ENCODE measurements around the gene STAT3. TPM values are rescaled to one million over a fixed set of nuclear protein-coding genes. Genes with fewer than 3 reads are reported as not detected.
"Not testable (repeated sequence)": the region's sequence is repeated elsewhere in the genome, so short reads cannot be mapped to it uniquely, and the experiment has no call there.

The STAT3 gene
- total and polyA plus RNA-seq, 2 donors, result 96.4 to 143 TPM

- H3K27ac ChIP-seq (ENCODE audit: low read depth), result no peak overlapping the region
- 74% methylated on average over 6 of the region's 6 CpGs for WGBS
- no peaks in the 10 kb centered on the region for H3K36me3 ChIP-seq (ENCODE audit: insufficient read depth)
- no peaks in the 10 kb centered on the region for H3K4me1 ChIP-seq (ENCODE audit: insufficient read depth)
- no peak for DNase-seq (ENCODE audit: extremely low spot score)
- no peak overlapping the region for H3K4me3 ChIP-seq (ENCODE audit: low read depth, low read length)
Observed at GRCh38 chr17:42403150-42403549, 14.9 kb upstream of the STAT3 start.

GRCh38 chr17:42402117-42402516 lies 13.9 kb upstream of the STAT3 start:
- H3K27ac ChIP-seq (ENCODE audit: low read depth), result no peak overlapping the region
- H3K4me1 ChIP-seq (ENCODE audit: insufficient read depth), result no peaks in the 10 kb centered on the region
- H3K36me3 ChIP-seq (ENCODE audit: insufficient read depth), result no peaks in the 10 kb centered on the region
- no peak for DNase-seq (ENCODE audit: extremely low spot score)
- WGBS, result 26% methylated on average over 3 of the region's 3 CpGs
- H3K4me3 ChIP-seq (ENCODE audit: low read depth, low read length), result no peak overlapping the region

- WGBS, result 75% methylated on average over 8 of the region's 8 CpGs
- not testable (repeated sequence) for H3K4me1 ChIP-seq (ENCODE audit: insufficient read depth); H3K27ac ChIP-seq (ENCODE audit: low read depth); DNase-seq (ENCODE audit: extremely low spot score); H3K4me3 ChIP-seq (ENCODE audit: low read depth, low read length); H3K36me3 ChIP-seq (ENCODE audit: insufficient read depth)
Observed at GRCh38 chr17:42400844-42401375, 12.7 kb upstream of the STAT3 start.

- Histone ChIP-seq H3K36me3 (ENCODE audit: insufficient read depth) (no peaks in the 10 kb centered on the region), H3K27ac (ENCODE audit: low read depth) (no peak overlapping the region), H3K4me3 (ENCODE audit: low read depth, low read length) (no peak overlapping the region), H3K4me1 (ENCODE audit: insufficient read depth) (no peaks in the 10 kb centered on the region)
- no peak for DNase-seq (ENCODE audit: extremely low spot score)
- WGBS, result 73% methylated on average over 6 of the region's 6 CpGs
Observed at GRCh38 chr17:42399948-42400843, 12.0 kb upstream of the STAT3 start.

- DNase-seq (ENCODE audit: extremely low spot score), result no peak
- Histone ChIP-seq H3K4me1 (ENCODE audit: insufficient read depth) (no peaks in the 10 kb centered on the region), H3K27ac (ENCODE audit: low read depth) (no peak overlapping the region), H3K4me3 (ENCODE audit: low read depth, low read length) (no peak overlapping the region), H3K36me3 (ENCODE audit: insufficient read depth) (no peaks in the 10 kb centered on the region)
- 46% methylated on average over 2 of the region's 2 CpGs for WGBS
Observed at GRCh38 chr17:42399121-42399520, 10.9 kb upstream of the STAT3 start.

GRCh38 chr17:42395601-42396000 lies 7.4 kb upstream of the STAT3 start:
- not testable (repeated sequence) for DNase-seq (ENCODE audit: extremely low spot score); H3K27ac ChIP-seq (ENCODE audit: low read depth); H3K4me3 ChIP-seq (ENCODE audit: low read depth, low read length); H3K4me1 ChIP-seq (ENCODE audit: insufficient read depth); H3K36me3 ChIP-seq (ENCODE audit: insufficient read depth)
- 97% methylated on average over 8 of the region's 8 CpGs for WGBS

- Histone ChIP-seq H3K36me3 (ENCODE audit: insufficient read depth) (no peaks in the 10 kb centered on the region), H3K4me1 (ENCODE audit: insufficient read depth) (no peaks in the 10 kb centered on the region), H3K4me3 (ENCODE audit: low read depth, low read length) (no peak overlapping the region), H3K27ac (ENCODE audit: low read depth) (no peak overlapping the region)
- no peak for DNase-seq (ENCODE audit: extremely low spot score)
- 96% methylated on average over 4 of the region's 4 CpGs for WGBS
Observed at GRCh38 chr17:42394838-42395237, 6.6 kb upstream of the STAT3 start.

- H3K36me3 ChIP-seq (ENCODE audit: insufficient read depth), result no peaks in the 10 kb centered on the region
- no peaks in the 10 kb centered on the region for H3K4me1 ChIP-seq (ENCODE audit: insufficient read depth)
- H3K27ac ChIP-seq (ENCODE audit: low read depth), result no peak overlapping the region
- no peak overlapping the region for H3K4me3 ChIP-seq (ENCODE audit: low read depth, low read length)
- WGBS, result 83% methylated on average over 4 of the region's 4 CpGs
- no peak for DNase-seq (ENCODE audit: extremely low spot score)
Observed at GRCh38 chr17:42392692-42393415, 4.6 kb upstream of the STAT3 start.

DNA sequence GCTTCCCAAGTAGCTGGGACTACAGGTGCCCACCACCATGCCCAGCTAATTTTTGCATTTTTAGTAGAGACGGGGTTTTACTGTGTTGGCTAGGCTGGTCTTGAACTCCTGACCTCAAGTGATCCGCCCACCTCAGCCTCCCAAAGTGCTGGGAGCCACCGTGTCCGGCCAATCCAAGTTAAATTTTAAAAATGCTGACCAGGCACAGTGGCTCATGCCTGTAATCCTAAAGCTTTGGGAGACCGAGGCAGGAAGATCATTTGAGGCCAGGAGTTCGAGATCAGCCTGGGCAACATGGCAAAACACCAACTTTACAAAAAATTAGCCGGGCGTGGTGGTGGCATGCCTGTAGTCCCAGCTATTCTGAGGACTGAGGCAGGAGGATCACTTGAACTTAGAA lies 3.2 kb upstream of the STAT3 start:
- not testable (repeated sequence) for H3K27ac ChIP-seq (ENCODE audit: low read depth); H3K4me1 ChIP-seq (ENCODE audit: insufficient read depth); DNase-seq (ENCODE audit: extremely low spot score); H3K36me3 ChIP-seq (ENCODE audit: insufficient read depth); H3K4me3 ChIP-seq (ENCODE audit: low read depth, low read length)
- 78% methylated on average over 8 of the region's 8 CpGs for WGBS

- 96% methylated on average over 5 of the region's 5 CpGs for WGBS
- no peak for DNase-seq (ENCODE audit: extremely low spot score)
- H3K36me3 ChIP-seq (ENCODE audit: insufficient read depth), result no peaks in the 10 kb centered on the region
- no peak overlapping the region for H3K4me3 ChIP-seq (ENCODE audit: low read depth, low read length)
- H3K4me1 ChIP-seq (ENCODE audit: insufficient read depth), result no peaks in the 10 kb centered on the region
- no peak overlapping the region for H3K27ac ChIP-seq (ENCODE audit: low read depth)
Observed at GRCh38 chr17:42389899-42390298, 1.7 kb upstream of the STAT3 start.

DNA sequence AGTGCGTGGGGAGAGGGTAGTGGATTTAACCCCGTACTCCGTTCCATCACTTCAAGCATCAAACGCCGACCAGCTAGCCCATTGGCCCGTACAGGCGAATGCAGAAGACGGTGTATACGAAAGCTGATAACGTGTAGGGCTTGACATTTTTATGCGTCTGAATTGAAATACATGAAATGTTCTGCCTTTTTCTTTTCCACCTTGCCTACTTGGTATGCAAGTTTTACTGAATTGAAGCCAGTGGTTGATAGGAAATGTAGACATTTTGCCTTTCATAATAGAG lies 834 bp upstream of the STAT3 start:
- Histone ChIP-seq H3K27ac (ENCODE audit: low read depth) (peak overlapping the region; percentile 93), H3K4me3 (ENCODE audit: low read depth, low read length) (peak overlapping the region; percentile 45), H3K4me1 (ENCODE audit: insufficient read depth) (no peaks in the 10 kb centered on the region), H3K36me3 (ENCODE audit: insufficient read depth) (no peaks in the 10 kb centered on the region)
- DNase-seq (ENCODE audit: extremely low spot score), result no peak
- 1% methylated on average over 11 of the region's 11 CpGs for WGBS

DNA sequence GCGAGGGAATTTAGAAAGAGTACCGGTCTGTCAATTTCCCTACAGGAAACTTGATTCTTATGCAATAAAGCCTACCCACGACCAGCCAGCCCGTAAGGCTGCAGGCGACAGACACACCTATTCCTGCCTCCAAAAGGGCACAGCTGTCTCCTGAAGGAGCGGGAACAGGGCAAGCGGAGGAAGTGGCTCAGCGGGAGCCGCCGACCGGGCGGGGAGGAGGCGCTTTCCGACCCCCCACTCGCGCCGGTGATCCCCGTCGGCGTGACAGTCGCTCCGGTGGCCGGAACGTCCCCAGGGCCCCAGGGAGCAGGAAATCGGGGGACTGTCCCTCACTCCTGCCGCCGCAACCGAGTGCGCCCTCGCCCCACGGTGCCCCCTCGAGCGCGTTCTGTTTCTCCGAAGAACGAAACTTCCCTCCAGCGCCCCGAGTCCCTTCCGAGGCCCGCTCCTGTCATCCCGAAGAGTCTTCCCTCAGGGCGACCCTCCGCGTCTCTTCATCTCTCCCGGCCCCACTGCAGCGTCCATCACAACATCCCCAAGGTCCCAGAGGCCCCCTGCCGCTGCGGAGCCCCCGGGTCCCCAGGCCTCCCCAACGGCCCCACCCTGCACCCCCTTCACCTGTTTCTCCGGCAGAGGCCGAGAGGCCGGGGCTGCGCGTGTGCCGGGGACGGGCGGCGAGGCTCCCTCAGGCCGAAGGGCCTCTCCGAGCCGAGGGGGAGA lies 421 bp downstream of the STAT3 start:
- under 1% methylated on average over 62 of the region's 62 CpGs for WGBS
- Histone ChIP-seq H3K4me3 (ENCODE audit: low read depth, low read length) (peak overlapping the region; percentile 75), H3K4me1 (ENCODE audit: insufficient read depth) (peaks cover 1% of the 10 kb centered on the region), H3K36me3 (ENCODE audit: insufficient read depth) (no peaks in the 10 kb centered on the region), H3K27ac (ENCODE audit: low read depth) (peak overlapping the region; percentile 98)
- DNase-seq (ENCODE audit: extremely low spot score), result no peak

DNA sequence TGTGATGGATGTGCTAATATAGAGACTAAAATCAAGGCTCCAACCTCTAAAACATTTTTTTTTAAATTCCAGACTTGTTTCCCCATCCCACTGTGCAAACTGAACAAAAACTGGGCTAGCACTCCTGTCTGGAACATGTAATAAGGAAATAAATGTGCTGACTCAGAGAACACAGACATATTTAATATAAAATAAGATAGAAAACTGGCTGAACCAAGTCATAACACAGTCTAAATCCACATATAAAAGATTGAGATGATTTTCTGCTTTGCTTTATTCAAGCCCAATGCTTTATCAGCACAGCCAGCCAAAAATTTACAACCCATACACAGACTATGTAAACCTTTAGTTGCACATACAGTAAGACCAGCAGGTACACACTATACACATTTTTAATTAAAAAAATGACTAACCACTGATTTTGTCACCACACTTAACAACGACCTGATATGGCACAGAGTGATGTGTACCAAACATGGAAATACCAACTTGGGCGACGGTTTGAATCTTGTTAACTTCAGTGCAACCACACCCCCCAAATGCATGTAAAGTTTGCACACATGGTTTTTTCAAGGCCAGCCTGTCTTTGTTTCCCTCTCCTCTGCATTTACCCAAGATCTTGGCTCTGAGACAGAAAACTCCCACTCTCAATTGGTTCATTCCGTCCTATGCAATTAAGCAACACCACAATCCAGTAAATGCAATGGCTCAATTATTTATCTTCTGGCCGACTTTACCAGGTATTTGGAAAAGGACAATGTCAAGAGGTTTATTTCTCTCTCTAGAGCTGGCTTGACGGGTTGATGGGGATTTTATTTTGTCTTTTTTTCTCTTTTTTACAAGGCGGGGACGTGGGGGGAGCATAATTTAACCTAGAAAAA lies 1.2 kb downstream of the STAT3 start:
- WGBS, result 1% methylated on average over 8 of the region's 8 CpGs
- peak; percentile 78 for DNase-seq (ENCODE audit: extremely low spot score)
- Histone ChIP-seq H3K4me3 (ENCODE audit: low read depth, low read length) (peak overlapping the region; percentile 75), H3K36me3 (ENCODE audit: insufficient read depth) (no peaks in the 10 kb centered on the region), H3K4me1 (ENCODE audit: insufficient read depth) (peaks cover 1% of the 10 kb centered on the region), H3K27ac (ENCODE audit: low read depth) (peak overlapping the region; percentile 98)

Measured in urinary bladder (tissue), 4 donors.